ENCODE results near the gene SYCE3.

The SYCE3 gene

DNA sequence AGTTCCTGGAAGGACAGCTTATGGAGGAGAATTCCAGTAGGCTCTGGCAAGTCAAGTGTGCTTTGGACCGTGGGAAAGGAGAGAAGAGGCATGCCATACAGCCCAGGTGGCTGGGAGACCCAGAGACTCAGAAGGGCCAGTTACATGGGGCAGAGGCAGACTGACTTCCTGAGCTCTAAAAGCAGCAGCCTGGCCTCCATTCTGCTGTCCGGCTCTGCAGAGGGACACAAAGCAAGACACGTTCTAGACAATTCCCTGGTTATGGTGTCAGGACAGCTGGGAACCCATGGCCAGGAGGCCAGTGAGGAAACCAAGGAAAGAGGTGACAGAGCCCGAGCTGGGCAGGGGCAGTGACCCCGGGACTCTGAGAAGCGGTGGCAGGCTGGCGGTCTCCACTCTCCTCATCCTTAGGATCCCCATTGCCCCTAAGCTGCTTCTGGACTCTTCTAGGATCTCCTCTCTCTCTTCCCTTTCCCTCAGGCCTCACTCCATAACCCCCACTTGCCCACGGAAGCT, 12.8 kb upstream of the SYCE3 start:
- no peak for DNase-seq
- no peak for ATAC-seq

DNA sequence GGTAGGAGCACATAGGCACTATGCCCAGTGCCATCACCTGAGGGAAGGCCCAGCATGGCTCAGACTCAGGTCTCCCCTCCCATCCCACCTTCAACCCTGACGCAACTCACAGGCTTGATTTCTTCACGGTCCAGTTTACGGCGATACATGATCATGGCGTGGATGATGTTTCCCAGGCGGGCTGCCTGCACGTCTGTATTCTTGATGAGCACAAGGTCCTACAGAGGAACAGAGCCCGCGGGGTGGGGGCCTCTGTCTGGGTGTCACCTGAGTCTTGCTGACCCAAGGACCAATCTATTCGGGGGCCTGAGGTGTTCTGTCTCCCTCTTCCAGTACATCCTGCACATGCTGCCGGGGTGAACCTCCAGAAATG, 11.7 kb upstream of the SYCE3 start:
- no peak for DNase-seq
- ATAC-seq, result no peak

DNA sequence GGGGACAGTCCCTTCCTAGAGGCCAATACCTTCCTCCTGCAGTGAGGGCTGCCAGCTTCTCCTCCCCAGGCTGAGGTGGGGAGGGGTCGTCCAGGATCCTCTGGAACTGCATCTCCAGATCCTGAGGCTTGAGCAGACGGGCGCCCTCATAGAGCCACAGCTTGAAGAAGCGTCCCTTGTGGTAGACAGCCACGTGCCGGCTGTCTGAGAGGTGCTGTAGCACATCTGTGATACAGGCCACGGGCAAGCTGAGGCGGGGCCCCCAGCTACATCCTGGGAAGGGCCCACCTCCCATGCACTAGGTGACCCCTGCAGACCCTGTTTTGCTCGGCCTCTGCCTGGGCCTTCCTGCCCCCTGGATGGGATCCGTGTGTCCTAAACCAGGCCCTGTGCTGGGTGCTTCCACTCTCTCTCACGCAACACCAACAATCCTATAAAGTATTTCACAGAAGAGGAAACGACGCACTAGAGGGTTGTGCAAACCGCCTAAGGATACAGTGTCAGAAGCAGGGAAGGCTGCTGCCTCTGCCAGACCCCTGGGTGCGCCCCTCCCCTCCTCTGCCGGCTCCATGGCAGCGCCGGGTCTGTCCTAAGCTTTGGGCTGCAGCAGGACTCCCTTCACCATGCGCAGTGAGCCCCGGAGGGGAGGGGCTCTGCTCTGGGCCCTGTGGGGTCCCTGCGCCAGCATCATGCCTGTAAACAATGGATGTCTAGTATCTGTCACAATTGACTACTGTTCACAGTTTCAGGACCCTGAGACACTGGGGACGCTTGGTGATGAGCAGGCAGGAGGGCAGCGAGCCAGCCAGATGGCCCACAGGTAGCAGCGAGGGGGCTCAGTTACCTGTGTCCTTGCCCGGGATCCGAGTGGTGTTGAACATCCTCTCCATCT, 11.0 kb upstream of the SYCE3 start:
- ATAC-seq, result no peak
- DNase-seq, result no peak

DNA sequence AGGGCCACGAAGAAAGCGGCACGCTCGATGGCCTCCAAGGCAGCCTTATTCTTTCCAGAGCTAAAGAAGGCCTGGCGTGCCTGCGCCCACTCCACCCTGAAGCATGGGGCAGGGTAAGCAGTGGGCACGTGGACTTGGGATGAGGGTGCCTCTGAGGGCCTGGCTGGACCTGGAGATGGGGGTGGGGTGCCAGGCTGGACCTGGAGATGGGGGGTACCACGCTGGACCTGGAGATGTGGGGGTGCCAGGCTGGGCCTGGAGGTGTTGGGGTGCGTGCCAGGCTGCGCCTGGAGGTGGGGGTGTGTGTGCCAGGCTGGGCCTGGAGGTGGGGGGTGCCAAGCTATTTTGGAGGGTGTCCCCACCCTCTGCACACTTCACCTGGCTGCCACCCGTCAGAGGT, 10.2 kb upstream of the SYCE3 start:
- ATAC-seq, result no peak
- no peak for DNase-seq

DNA sequence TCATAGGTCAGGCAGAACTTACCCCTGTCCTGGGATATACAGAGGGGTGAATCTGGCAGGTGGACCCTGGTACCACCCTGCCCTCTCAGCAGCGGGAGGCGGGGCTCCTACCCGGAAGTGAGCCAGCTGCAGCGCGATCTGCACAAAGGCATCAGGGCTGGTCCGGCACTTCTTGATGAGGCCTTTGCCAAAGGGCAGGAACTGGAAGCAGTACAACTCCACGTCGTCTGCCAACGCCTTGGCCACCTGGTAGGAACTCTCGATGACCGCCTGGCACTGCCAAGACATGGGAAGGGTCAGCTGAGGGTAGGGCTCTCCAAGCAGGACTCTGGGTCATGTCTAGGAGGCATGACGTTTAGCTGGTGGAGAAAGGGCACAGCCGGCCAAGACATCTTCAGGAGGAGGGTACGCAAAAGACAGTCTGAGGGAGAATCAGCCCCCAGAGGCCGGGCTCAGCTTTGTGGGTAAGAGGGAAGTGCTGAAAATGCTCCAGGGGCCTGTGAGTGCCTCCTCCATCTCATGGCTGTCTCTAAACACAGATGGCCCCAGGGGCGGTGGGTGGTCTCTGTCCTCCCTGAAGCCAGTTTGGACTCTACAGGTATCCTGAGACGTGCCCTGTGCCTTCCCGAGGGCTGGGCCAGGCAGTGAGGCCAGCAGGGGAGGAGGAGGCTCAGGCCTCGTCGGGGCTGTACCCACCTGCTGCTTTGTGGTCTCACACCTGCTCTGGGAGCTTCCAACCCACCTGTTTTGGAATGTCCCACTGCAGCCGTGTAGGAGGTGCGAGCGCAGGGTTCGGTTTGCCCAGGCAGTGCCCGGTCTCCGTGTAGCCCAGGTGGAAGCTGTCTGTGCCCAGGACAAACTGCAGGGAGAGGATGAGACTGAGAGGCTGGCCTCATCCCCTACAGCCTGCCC, 8.8 kb upstream of the SYCE3 start:
- DNase-seq (no peak), ATAC-seq (no peak)

DNA sequence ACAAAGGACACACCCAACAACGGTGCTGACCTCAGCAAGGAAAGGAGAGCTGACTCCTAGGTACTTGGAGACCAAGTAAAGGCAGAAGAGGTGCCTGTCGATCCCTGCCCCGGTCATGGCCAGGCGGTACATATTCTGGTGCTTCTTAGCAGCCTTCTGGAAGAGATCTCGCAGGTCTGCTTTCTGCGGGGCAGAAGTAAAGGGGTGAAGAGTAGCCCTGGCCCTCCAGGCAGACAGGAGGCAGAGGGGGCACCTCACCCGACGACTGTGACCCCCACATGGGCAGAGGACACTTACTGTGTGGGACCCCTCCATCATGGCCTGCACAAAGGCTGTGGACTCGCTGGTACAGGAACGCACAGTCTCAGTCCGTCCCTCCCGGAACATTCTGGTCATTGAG, 8.1 kb upstream of the SYCE3 start:
- DNase-seq, result no peak
- ATAC-seq, result no peak

DNA sequence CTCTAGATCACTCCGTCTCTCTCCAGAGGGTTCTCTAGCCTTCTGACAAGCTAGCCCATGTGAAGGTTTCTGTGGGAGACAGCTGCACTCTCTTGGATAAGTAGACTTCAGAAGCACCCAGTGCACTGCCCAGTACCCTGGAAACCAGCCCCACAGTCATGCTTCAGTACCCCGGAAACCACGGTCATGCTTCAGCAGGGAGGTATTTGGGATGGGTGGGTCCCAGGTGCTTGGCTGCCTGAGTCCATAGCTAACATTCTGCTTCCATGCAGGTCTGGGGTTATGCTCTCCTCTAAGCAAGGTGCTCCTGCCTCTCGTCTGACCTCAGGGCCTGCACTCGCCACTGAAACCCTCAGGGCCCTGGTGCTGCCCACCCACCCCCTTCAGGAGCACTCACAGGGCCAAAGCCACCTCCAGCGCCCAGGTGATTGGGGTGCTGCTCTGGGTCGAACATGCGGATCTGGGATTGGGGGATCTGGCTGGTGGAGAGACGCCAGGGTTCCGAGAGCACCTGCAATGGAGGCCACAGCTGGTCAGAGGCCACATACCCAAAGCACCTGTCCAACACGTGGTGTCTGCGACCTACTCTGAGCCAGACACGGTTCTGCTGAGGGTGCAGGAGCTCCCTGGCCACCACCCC, 7.3 kb upstream of the SYCE3 start:
- no peak for ATAC-seq
- DNase-seq, result no peak

DNA sequence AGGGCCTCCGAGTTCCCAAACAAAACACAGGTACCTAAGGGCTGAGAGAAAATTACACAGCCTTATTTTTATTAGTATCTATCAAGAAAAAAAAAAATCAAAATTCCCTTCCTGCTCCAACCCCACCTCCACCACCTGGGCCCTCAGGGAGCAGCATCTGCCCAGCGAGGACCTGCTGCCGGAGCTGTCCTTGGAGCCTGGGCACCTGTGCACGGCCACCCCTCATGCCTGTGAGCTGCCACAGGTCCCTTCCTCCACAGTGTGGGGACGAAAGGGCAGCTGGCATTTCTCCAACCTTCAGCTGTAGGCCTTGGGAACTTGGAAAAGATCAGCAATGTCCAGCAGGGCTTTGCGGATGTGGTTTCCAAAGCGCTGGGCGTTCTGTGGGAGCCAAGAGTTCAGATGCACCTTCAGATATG, 6.3 kb upstream of the SYCE3 start:
- DNase-seq (no peak), ATAC-seq (no peak)

DNA sequence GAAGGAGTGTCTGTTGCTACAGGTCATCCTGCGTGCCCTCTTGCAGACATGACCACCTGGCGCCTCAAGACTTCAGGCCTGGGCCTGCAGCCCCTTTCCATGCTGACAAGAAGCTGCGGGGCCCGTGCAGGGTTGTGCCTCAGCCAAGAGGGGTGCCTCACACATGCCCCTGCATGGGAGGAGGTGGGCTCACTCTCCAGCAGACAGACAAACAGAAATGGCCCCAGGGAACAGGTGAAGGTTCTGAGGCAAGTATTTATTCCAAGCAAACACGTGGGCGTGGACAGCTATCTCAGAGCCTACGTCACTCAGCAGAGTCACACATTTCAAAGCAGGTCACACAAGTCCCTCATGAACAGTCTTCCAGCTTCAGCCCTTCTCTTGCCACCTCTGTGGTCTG, 5.9 kb upstream of the SYCE3 start:
- no peak for DNase-seq
- no peak for ATAC-seq

DNA sequence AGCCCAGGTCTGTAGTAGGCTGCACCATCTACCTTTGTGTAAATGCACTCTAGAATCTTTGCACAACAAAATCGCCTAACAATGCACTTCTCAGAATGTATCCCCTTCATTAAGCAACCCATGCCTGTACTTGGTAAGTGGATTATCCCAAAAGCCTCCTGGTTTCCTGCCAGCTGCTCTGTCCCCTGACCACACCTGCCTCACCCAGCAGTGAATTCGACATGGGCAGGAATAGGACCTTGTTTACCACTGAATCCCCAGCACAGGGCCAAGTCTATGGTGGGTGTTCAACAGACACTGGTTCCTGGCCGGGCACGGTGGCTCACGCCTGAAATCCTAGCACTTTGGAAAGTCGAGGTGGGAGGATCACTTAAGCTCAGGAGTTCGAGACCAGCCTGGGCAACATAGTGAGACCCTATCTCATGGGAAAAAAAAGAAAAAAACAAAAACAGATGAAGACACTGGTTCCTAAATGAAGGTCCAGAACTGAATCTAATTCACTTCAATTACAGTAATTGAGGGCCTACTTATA, 5.1 kb upstream of the SYCE3 start:
- no peak for DNase-seq
- ATAC-seq, result no peak

DNA sequence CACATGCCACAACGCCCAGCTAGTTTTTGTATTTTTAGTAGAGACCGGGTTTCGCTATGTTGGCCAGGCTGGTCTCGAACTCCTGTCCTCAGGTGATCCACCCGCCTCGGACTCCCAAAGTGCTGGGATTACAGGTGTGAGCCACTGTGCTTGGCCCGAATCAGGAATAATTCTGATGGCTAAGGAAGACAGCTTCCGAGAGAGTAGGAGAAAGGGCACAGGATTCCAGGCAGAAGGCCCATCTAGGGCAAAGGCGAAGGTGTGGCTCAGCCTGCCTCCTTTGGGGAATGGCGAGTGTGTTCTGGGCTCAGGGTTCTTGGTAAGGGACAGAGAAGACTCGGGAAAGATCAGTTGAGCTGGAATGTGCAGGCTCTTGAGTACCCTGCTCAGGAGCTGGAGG, 1.6 kb upstream of the SYCE3 start:
- DNase-seq (no peak), ATAC-seq (no peak)

DNA sequence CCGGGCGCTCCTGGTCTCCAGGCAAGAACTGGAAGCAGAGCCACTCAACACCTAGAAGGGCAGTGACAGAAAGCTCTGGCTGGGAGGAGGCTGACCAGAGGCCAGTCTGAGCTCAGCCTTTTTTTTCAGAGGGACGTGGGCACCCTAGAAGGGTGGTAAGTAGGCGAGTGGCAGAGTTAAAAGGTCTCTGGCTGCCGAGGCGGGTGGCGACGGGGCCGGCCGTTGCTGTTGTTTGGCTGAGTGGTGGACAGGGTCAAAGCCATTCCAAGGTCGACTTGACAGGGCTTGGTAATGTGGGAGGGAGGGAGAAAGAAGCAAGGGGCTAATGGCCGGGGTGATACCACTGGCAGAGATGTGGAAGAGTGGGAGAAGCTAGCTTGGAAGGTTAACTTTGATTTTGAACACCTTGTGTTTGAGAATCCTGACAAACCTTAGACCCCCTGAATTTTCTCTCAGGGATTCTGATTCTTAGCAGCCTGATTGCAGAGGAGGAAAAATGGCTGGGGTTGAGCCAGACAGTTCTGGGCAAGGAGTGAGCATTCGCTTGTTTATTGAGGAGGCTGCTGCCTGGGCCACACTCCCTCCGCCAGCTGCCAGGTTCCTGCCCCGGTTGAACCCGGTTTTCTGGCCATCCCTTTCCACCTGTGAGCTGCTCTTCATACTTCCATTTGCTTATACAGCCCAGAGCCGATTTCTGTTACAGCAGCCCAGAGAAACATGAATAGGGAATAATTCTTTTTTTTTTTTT, 868 bp upstream of the SYCE3 start:
- DNase-seq, result no peak
- ATAC-seq, result no peak

DNA sequence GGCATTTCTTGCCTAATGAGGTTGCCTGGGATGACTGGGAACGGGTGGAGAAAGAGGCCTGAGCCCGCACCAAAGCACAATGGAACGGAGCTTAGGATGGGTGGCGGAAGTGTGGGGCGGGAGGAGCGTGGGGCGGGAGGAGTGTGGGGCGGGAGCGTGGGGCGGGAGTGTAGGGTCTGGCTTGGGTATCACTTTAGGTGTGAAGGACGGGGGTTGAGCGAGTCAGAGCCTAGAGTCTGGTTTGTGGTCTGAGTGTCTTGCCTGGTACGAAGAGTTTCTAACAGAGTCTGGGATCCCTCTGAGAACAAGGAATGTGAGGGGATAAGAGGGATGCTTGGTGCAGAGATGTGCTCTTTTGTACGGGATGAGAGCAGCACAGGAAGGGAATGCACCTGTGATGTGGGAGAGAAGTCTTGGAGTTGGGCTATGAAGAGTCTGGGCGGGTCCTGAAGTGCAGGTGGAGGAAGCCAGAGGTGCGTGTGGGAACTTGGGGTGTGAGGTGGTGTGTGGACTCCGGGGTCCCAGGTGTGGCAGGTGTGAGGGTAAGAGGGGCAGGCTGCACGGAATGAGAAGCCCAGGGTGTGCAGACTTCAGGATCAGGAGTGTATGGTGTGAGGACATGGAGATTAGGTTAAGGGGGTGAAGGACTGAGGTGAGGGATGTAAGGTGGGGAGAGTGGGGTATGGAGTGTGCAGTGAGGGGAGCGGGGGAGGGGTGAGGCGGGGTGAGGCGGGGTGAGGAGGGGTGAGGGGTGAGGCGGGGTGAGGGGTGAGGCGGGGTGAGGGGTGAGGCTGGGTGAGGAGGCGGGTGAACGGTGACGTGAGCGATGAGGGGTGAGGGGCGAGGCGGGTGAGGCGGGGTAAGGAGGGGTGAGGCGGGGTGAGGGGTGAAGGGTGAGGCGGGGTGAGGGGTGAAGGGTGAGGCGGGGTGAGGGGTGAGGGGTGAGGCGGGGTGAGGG, 1.0 kb downstream of the SYCE3 start:
- no peak for ATAC-seq
- no peak for DNase-seq

DNA sequence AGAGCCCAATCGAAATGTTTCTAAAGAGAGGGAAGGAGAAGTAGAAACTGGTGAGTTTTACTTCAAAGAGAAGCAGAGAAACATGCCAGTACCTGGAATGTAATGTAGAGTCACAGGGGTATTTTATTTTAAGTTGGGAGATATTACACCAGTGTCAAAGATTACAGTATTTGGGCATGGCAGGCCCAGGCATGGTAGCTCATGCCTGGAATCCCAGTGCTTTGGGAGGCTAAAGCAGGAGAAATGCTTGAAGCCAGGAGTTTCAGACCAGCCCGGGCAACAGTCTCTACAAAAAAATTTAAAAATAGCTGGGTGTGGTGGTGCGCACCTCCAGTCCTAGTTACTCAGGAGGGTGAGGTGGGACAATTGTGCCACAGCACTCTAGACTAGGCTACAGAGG, 2.7 kb downstream of the SYCE3 start:
- ATAC-seq (no peak), DNase-seq (no peak)

DNA sequence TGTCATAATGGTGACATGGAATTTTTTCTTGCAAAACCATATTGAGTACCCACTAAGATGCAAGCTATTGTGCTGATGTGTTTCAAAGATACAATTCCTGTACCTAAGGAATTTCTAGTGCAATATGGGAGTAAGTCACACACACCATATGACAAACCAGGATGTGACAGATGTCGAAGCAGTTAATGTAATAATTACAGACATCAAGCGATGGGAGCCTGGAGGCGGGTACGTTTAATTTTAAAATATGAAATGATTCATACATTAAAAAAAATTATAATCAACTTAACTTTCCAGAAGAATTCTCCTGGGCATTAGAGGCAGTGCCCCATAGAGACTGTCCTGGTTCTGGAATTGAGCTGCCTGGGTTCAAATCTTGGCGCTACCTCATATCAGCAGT, 6.0 kb downstream of the SYCE3 start:
- DNase-seq (no peak), ATAC-seq (no peak)

DNA sequence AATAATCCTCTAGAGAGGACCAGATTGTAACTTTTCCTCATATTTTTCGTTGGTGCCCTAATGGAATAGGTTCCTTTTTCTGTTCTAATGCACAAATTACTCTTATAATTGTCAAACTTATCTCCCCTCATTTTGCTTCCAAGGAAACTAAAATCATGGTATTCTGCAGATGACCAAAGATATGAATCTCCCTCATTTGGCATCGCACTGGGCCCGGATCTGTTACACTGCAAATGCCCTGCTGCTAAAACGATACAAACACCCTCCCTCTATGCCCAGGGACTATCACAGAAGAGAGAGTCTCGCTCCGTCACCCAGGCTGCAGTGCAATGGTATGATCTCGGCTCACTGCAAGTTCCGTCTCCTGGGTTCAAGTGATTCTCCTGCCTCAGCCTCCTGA, 9.4 kb downstream of the SYCE3 start:
- ATAC-seq (no peak), DNase-seq (no peak)

DNA sequence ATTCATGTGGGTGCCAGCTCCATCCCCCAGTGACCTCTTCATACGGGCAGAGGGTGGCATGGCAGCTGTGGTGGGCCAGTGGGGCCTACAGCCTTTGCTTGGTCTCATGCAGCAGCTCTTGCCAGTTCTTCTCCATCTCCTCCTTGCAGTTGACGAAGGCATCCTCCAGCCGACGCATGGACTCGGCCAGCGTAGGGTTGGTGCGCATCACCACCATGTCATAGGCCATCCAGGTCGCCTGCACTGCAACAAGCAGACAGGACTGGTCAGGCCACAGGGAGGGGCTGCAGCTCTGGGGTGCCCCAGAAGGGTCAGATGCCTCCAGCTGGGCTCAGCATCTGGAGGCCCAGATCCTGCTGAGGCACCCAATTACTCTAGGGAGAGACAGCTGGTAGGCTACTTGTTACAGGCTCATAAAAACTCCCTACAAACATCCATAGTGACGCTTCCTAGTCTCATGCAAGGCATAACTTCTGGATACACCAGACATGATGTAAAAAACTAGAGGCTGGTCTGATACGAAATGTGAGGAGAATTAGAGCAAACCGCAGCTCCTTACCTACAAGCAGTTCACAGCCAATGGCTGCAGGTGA, 11.5 kb downstream of the SYCE3 start:
- no peak for DNase-seq

DNA sequence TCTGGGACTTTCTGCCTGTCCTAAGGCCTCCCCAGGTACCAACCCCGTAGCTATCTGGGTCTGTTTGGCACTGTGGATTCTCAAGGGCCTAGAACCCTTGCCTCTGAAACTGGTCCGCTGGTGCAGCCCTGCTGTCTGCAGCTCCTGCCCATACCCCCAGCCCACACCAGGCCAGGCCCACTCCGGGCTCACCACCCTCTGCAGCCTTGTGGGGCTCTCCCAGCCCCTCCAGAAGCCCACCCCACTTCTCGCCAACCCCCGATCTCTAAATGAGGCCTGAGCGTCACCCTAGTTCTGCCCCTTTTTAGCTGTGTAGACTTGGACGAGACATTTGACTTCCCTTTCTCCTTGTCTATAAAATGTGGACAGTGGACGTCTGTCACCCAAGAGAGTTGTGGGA, 12.3 kb downstream of the SYCE3 start:
- DNase-seq, result no peak
- ATAC-seq, result no peak

More for the DNA sequence above, 11.5 kb downstream of the SYCE3 start:
- ATAC-seq, result no peak

DNA sequence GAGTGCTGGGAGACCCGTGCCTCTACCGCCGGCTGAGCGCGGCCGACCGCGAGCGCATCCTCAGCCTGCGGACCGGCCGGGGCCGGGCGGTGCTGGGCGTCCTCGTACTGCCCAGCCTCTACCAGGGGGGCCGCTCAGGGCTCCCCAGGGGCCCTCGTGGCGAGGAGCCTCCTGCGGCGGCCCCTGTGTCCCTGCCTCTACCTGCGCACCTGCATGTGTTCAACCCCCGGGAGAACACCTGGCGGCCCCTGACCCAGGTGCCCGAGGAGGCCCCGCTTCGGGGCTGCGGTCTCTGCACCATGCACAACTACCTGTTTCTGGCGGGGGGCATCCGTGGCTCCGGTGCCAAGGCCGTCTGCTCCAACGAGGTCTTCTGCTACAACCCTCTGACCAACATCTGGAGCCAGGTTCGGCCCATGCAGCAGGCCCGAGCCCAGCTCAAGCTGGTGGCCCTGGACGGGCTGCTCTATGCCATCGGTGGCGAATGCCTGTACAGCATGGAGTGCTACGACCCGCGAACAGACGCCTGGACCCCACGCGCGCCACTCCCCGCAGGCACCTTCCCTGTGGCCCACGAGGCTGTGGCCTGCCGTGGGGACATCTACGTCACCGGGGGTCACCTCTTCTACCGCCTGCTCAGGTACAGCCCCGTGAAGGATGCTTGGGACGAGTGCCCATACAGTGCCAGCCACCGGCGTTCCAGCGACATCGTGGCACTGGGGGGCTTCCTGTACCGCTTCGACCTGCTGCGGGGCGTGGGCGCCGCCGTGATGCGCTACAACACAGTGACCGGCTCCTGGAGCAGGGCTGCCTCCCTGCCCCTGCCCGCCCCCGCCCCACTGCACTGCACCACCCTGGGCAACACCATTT, 13.6 kb downstream of the SYCE3 start:
- ATAC-seq (peak; percentile 5), DNase-seq (no peak)

All from stimulated activated naive CD8-positive, alpha-beta T cell treated with anti-CD3 and anti-CD28 coated beads, Interleukin-15, Interleukin-2, amounts not matched to agents 100 U/mL and 50 U/mL, for 24 hours (primary cell).